Adrenal gland (tissue), 12 donors: Measurements from ENCODE around the gene SLC5A9. TPM values are rescaled to one million over a fixed set of nuclear protein-coding genes. Genes with fewer than 3 reads are reported as not detected.

Experiments used
- DNase-seq, 7 donors: peaks; one replicate each; pipeline ENCODE4 v3.0.0-alpha.2; 2019 to 2020
- H3K27ac ChIP-seq, 5 donors: fragments of 200-600 bp; sonication (generic) in 4 of 5; 1 replicate in 3 of 5; 2 replicates in 2 of 5; pipeline versions ENCODE4 v1.5.1 to v1.8.0; 2016 to 2020; ENCODE audit warnings: mild to moderate bottlenecking in 1 of 5
- H3K27me3 ChIP-seq: fragments of 200-600 bp; 2 replicates; pipeline ENCODE4 v1.8.0; 2021
- H3K36me3 ChIP-seq, 2 donors: fragments of 200-600 bp; replicated peaks in 1 of 2; 1 replicate in 1 of 2; 2 replicates in 1 of 2; pipeline versions ENCODE4 v1.5.1 to v1.8.0; 2018 to 2022
- H3K4me1 ChIP-seq, 2 donors: fragments of 200-600 bp; replicated peaks in 1 of 2; 1 replicate in 1 of 2; 2 replicates in 1 of 2; pipeline versions ENCODE4 v1.5.1 to v1.8.0; 2018 to 2021
- H3K4me3 ChIP-seq, 4 donors: fragments of 200-600 bp; sonication (generic) in 3 of 4; one replicate each; pipeline ENCODE4 v1.5.1; 2016 to 2018
- H3K9me3 ChIP-seq, 3 donors: fragments of 200-600 bp; sonication (generic) in 1 of 3; replicated peaks in 1 of 3; 1 replicate in 2 of 3; 2 replicates in 1 of 3; pipeline versions ENCODE4 v1.5.1 to v1.8.0; 2016 to 2021
- POLR2A ChIP-seq, 2 donors: fragments of 450-650 bp; IDR thresholded peaks; one replicate each; pipeline ENCODE4 v1.6.1; 2017; ENCODE audit warnings: antibody characterized with exemption in 2 of 2, mild to moderate bottlenecking in 2 of 2, moderate library complexity in 1 of 2
- WGBS, 4 donors: extraction: QIAGEN DNeasy Blood & Tissue Kit in 2 of 4; methylation state at CpG; one replicate each; pipeline versions ENCODE4 v1.1.5 to v1.1.7; 2013 to 2017; 5-methylcytosine and 5-hydroxymethylcytosine counted together
- intact Hi-C, 2 donors: fragments of 100-400 bp; cut with DNase I; formaldehyde crosslinking; loops; one replicate each; pipeline versions ENCODE4 v1.14.1 to v1.15.0; 2022 to 2023
- polyA plus RNA-seq, 3 donors: library from polyadenylated mRNA; stranded (reverse); fragments of 200-250 nt in 2 of 3; fragments of 350-450 nt in 1 of 3; fragmentation: Illumina TruSeq in 1 of 3; extraction: RNeasy Lipid Tissue Mini Kit (QIAGEN cat#74804) in 1 of 3; gene quantifications; one replicate each; pipeline ENCODE4 v1.2.3, GENCODE V29; 2013 to 2014
- total RNA-seq, 9 donors: library from RNA; depleted of rRNA in 4 of 9; stranded (reverse); fragments of >200 nt in 4 of 9; fragments of 120-200 nt in 1 of 9; fragmentation: NEBNext Ultra II Directional in 1 of 9; extraction: Animal tissue kit (Norgen Biotek cat#: 25700) in 1 of 9; gene quantifications; one replicate each; pipeline versions ENCODE4 v1.1.0 to v1.2.4, GENCODE V29; 2013 to 2023
- TF ChIP-seq, protein P1 (sequence below), 6 experiments: fragments of 450-650 bp in 4 of 6; fragments of 200-600 bp in 2 of 6; sonication (generic) in 1 of 6; IDR thresholded peaks; 1 replicate in 5 of 6; 2 replicates in 1 of 6; pipeline versions ENCODE4 v1.5.1 to v1.8.0; 2016 to 2021; ENCODE audit warnings: antibody characterized with exemption in 6 of 6, mild to moderate bottlenecking in 2 of 6, moderate library complexity in 1 of 6
- donor health status: healthy with polysubstance abuse.
- donor health status: Bipolar disorder and iron deficiency.
- donor health status: DM: yes; HTN: yes; CAD: no.
- donor health status: DM: no; HTN: no; CAD: no.
- donor health status: DM: no; HTN: no; CAD: no.
- donor health status: DM: yes; HTN: yes; CAD: no.

Gene SLC5A9
- total and polyA plus RNA-seq, 12 donors, result 0.11 to 0.83 (median 0.22) TPM; not detected in 3

GRCh38 chr1:48242141-48242736 is 19.7 kb downstream of the SLC5A9 start:
- Histone ChIP-seq H3K27me3 (no peaks in the 10 kb centered on the region), H3K36me3 (no peaks in the 10 kb centered on the region), H3K4me1 (no peaks in the 10 kb centered on the region), H3K27ac (no peak overlapping the region), H3K9me3 (no peaks in the 10 kb centered on the region), H3K4me3 (no peak overlapping the region)
- TF ChIP-seq POLR2A (IDR thresholded peaks at IDR 0.05), result no peak
- TF ChIP-seq, protein P1, sequence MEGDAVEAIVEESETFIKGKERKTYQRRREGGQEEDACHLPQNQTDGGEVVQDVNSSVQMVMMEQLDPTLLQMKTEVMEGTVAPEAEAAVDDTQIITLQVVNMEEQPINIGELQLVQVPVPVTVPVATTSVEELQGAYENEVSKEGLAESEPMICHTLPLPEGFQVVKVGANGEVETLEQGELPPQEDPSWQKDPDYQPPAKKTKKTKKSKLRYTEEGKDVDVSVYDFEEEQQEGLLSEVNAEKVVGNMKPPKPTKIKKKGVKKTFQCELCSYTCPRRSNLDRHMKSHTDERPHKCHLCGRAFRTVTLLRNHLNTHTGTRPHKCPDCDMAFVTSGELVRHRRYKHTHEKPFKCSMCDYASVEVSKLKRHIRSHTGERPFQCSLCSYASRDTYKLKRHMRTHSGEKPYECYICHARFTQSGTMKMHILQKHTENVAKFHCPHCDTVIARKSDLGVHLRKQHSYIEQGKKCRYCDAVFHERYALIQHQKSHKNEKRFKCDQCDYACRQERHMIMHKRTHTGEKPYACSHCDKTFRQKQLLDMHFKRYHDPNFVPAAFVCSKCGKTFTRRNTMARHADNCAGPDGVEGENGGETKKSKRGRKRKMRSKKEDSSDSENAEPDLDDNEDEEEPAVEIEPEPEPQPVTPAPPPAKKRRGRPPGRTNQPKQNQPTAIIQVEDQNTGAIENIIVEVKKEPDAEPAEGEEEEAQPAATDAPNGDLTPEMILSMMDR (IDR thresholded peaks at IDR 0.05), result no peak
- intact Hi-C loops, result no loop called here
- no peak for DNase-seq
- WGBS, 4 donors, result 92 to 98% (median 94%) methylated on average over 11 to 12 of the region's 12 CpGs

- H3K27ac ChIP-seq, result peak overlapping the region in 1 of 5 donors; percentile 60
- TF ChIP-seq, protein P1 (IDR thresholded peaks at IDR 0.05), result no peak
- TF ChIP-seq POLR2A (IDR thresholded peaks at IDR 0.05), result no peak
- H3K27me3 ChIP-seq, result no peaks in the 10 kb centered on the region
- intact Hi-C loops, result no loop called here
- no peaks in the 10 kb centered on the region for H3K4me1 ChIP-seq
- H3K4me3 ChIP-seq, result no peak overlapping the region
- H3K36me3 ChIP-seq, result no peaks in the 10 kb centered on the region
- 53 to 63% (median 56%) methylated on average over 2 of the region's 2 CpGs for WGBS, 4 donors
- no peaks in the 10 kb centered on the region for H3K9me3 ChIP-seq
- DNase-seq, result peak in 4 of 7 donors; percentile 16 to 67 (median 41)
These were observed 22.6 kb downstream of the SLC5A9 start for GRCh38 chr1:48245106-48245505.

GRCh38 chr1:48246727-48247126 is 24.2 kb downstream of the SLC5A9 start:
- Histone ChIP-seq H3K27me3 (no peaks in the 10 kb centered on the region), H3K9me3 (no peaks in the 10 kb centered on the region), H3K4me3 (no peak overlapping the region), H3K4me1 (no peaks in the 10 kb centered on the region), H3K36me3 (no peaks in the 10 kb centered on the region), H3K27ac (no peak overlapping the region)
- TF ChIP-seq POLR2A (IDR thresholded peaks at IDR 0.05), result no peak
- TF ChIP-seq, protein P1 (IDR thresholded peaks at IDR 0.05), result no peak
- peak; percentile 59 to 82 (median 66) for DNase-seq
- WGBS, 4 donors, result 62 to 94% (median 77%) methylated on average over 1 of the region's 1 CpG
- intact Hi-C loops, result no loop called here

DNA sequence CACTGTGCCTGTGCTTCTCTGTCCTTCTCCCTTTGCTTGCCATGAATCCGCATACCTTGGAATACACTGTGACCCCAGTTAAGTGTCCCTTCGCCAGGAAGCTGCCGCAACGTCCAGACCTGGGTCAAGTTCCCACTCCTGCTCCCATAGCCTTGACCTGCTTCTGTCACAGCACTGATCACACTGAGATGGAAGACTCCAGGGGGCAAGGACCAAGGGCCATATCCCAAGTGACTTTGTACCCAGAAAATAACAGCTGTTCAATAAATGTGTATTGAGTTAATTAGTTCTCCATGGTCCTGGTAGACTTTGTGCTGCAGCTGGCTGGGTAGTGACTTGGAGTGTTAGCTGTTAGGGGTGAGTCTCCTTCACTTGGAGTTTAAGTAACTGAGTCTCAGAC is 25.8 kb downstream of the SLC5A9 start:
- WGBS, 4 donors, result 72 to 85% (median 77%) methylated on average over 4 of the region's 4 CpGs
- intact Hi-C loops, result no loop called here
- H3K36me3 ChIP-seq, result no peaks in the 10 kb centered on the region
- H3K27me3 ChIP-seq, result no peaks in the 10 kb centered on the region
- no peak for TF ChIP-seq POLR2A (IDR thresholded peaks at IDR 0.05)
- no peak for DNase-seq
- H3K27ac ChIP-seq, result no peak overlapping the region
- H3K9me3 ChIP-seq, result no peaks in the 10 kb centered on the region
- no peak overlapping the region for H3K4me3 ChIP-seq
- H3K4me1 ChIP-seq, result no peaks in the 10 kb centered on the region

DNA sequence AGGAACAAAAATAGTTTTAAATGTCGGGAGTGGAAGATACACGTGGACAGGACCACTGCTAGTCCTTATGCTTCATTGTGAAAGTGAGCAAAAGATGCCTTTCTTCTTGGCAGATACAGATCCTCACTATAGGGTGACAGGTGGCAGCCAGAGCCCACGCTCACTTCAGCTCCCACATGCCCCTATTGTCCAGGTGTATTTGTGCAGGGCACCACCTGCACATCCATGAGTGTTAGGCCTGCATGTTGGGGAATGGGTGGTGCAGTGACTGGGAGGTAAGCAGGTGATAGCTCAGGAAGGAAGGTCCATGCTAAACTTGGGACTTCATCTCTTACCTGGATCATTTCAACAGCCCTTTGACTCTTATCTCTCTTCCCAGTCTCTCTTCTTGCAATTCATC is 27.4 kb downstream of the SLC5A9 start:
- no peaks in the 10 kb centered on the region for H3K4me1 ChIP-seq
- no peaks in the 10 kb centered on the region for H3K27me3 ChIP-seq
- 89 to 97% (median 94%) methylated on average over 3 of the region's 3 CpGs for WGBS, 4 donors
- TF ChIP-seq POLR2A (IDR thresholded peaks at IDR 0.05), result no peak
- TF ChIP-seq, protein P1 (IDR thresholded peaks at IDR 0.05), result no peak
- intact Hi-C loops, result no loop called here
- no peaks in the 10 kb centered on the region for H3K9me3 ChIP-seq
- H3K36me3 ChIP-seq, result no peaks in the 10 kb centered on the region
- no peak overlapping the region for H3K4me3 ChIP-seq
- H3K27ac ChIP-seq, result no peak overlapping the region
- no peak for DNase-seq
